RWPE2 (cell line): ENCODE results near the gene RARRES1.

ENCODE experiments used
- ATAC-seq: fragments of 200-7000 bp; cut with Tn5 transposase; 3 replicates; pipeline ENCODE4 v1.9.1; 2021; ENCODE audit warnings: low read depth
- DNase-seq: peaks from one replicate; pipeline ENCODE4 v3.0.0-alpha.2; 2020; ENCODE audit warnings: low spot score
- H3K27ac ChIP-seq: fragments of 450-650 bp; 2 replicates; pipeline ENCODE4 v1.5.1; 2017; ENCODE audit warnings: mild to moderate bottlenecking; ENCODE audit not compliant: poor library complexity, severe bottlenecking
- H3K27me3 ChIP-seq: fragments of 250-450 bp; sonication (Bioruptor Pico); 2 replicates; pipeline ENCODE4 v1.5.1; 2021; ENCODE audit warnings: mild to moderate bottlenecking, moderate library complexity; ENCODE audit not compliant: insufficient read depth, poor library complexity, severe bottlenecking
- H3K36me3 ChIP-seq: fragments of 250-450 bp; sonication (Bioruptor Pico); 2 replicates; pipeline ENCODE4 v1.5.1; 2020; ENCODE audit warnings: low read depth, mild to moderate bottlenecking, moderate library complexity
- H3K4me1 ChIP-seq: fragments of 250-450 bp; sonication (Bioruptor Pico); 2 replicates; pipeline ENCODE4 v1.5.1; 2021; ENCODE audit warnings: mild to moderate bottlenecking, moderate library complexity; ENCODE audit not compliant: insufficient read depth, poor library complexity, severe bottlenecking
- H3K4me3 ChIP-seq: fragments of 250-450 bp; sonication (Bioruptor Pico); 2 replicates; pipeline ENCODE4 v1.5.1; 2021; ENCODE audit warnings: mild to moderate bottlenecking, moderate library complexity; ENCODE audit not compliant: severe bottlenecking
- H3K9me3 ChIP-seq: fragments of 250-450 bp; sonication (Bioruptor Pico); 2 replicates; pipeline ENCODE4 v1.5.1; 2021; ENCODE audit warnings: mild to moderate bottlenecking, moderate library complexity; ENCODE audit not compliant: severe bottlenecking
- TF ChIP-seq, protein P1 (sequence below): fragments of 450-650 bp; IDR thresholded peaks from one replicate; pipeline ENCODE4 v1.5.1; 2017; ENCODE audit warnings: mild to moderate bottlenecking, moderate library complexity; ENCODE audit not compliant: poor library complexity, severe bottlenecking

The RARRES1 gene

DNA sequence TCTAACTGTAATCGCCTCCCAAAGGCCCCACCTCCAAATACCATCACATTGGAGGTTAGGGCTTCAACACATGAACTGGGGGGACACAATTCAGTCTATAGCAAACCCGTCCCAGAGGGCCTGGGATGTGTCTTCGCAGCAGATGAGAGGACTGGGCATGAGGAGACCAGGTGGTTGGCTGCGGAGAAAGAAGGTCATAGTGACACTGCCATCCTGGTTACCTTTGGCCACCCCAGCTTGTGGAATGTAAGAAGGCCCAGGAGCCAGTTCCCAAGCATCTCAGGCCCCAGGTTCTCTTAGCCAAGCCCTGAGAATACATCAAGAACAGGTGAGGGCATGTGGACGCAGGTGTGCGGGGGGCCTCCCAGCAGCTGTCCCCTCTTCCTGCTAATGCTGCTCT lies 6.4 kb upstream of the RARRES1 start:
- no peak overlapping the region for H3K4me3 ChIP-seq
- no peaks in the 10 kb centered on the region for H3K4me1 ChIP-seq
- no peak overlapping the region for H3K27ac ChIP-seq
- H3K27me3 ChIP-seq: no peaks in the 10 kb centered on the region
- no peak for ATAC-seq
- H3K36me3 ChIP-seq: no peaks in the 10 kb centered on the region
- TF ChIP-seq, protein P1, sequence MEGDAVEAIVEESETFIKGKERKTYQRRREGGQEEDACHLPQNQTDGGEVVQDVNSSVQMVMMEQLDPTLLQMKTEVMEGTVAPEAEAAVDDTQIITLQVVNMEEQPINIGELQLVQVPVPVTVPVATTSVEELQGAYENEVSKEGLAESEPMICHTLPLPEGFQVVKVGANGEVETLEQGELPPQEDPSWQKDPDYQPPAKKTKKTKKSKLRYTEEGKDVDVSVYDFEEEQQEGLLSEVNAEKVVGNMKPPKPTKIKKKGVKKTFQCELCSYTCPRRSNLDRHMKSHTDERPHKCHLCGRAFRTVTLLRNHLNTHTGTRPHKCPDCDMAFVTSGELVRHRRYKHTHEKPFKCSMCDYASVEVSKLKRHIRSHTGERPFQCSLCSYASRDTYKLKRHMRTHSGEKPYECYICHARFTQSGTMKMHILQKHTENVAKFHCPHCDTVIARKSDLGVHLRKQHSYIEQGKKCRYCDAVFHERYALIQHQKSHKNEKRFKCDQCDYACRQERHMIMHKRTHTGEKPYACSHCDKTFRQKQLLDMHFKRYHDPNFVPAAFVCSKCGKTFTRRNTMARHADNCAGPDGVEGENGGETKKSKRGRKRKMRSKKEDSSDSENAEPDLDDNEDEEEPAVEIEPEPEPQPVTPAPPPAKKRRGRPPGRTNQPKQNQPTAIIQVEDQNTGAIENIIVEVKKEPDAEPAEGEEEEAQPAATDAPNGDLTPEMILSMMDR: no peak
- H3K9me3 ChIP-seq: no peaks in the 10 kb centered on the region
- no peak for DNase-seq

DNA sequence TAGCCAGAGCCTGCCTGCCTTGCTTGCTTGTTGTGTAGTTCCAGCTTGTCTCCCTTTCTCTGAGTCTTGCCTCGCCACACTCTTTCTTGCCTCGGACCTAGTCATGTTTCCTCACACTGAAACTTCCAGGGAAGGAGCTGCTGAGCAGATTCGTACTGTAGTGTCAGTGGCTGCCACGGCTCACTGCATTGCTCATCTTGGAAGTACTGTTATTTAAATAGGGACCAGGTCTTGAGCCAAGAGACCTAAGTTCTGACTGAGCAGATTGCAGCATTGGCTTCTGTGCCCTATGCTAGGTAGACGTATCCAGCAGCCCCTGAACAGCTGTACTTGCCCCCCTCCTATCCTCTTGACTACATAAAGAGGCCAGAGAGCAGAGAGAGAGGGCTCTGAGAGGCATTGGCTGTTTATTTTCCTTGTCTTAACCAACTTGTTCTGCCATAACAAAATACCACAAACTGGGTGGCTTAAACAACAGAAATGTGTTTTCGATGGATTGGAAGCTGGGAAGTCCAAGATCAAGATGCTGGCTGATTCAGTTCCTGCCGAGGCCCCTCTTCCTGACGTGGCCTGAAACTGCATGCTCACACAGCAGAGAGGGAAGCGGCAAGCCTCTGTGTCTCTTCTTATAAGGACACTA lies 5.8 kb upstream of the RARRES1 start:
- Histone ChIP-seq H3K4me1 (no peaks in the 10 kb centered on the region), H3K4me3 (no peak overlapping the region), H3K27ac (no peak overlapping the region), H3K36me3 (no peaks in the 10 kb centered on the region), H3K27me3 (no peaks in the 10 kb centered on the region), H3K9me3 (no peaks in the 10 kb centered on the region)
- DNase-seq (no peak), ATAC-seq (no peak)
- TF ChIP-seq, protein P1: no peak

DNA sequence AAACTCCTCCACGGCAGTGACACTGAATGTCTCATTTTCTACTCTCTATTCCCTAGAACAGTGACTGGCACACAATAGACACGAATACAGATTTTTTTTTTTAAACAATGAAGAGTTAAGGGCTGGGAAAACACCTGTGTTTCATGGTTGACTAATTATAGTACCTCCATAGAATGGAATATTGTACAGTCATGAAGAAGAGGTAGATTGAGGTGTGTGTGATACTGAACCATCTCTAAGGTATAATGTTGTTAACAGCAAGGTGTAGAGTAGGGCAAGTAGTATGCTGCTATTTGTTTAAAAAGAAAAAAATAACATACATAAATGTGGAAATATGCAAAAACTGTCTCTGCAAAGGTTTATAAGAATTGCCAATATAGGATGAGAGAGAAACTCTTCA lies 5.2 kb upstream of the RARRES1 start:
- Histone ChIP-seq H3K27ac (no peak overlapping the region), H3K4me3 (no peak overlapping the region), H3K27me3 (no peaks in the 10 kb centered on the region), H3K36me3 (no peaks in the 10 kb centered on the region), H3K4me1 (no peaks in the 10 kb centered on the region), H3K9me3 (no peaks in the 10 kb centered on the region)
- no peak for DNase-seq
- TF ChIP-seq, protein P1: no peak
- no peak for ATAC-seq

DNA sequence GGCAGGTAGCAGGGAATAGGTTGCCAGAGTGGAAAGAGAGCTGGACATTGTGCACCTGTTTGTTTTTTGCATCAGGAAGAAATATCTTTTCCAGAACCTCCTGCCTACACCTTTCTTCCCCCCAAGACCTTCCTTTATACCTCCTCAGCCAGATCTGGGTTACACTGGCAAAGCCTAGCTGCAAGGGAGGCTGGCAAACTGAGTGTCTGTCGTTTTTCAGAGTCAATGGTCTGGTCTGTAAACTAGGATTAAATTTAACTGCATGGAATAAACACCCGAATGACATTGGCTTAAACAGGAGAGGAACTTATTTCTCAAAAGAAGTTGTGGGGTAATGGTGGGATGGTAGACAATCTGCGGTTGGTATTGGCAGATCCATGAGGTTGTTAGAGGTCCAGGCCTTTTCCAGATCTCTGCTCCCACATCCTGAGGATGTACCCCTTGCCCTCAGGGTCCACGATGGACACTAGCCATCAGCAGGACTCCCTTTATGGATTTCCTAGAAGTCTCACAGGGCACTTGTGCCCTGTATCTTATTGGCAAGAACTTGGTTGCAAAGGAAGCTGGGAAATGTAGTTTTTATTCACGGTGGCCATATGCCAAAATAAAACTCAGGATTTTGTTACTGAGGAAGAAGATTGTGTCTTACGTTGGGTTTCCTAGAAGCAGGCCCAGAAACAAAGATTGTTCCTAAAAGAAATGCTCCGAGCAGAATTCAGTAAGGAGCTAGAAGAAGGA lies 3.2 kb upstream of the RARRES1 start:
- no peak for DNase-seq
- TF ChIP-seq, protein P1: no peak
- no peaks in the 10 kb centered on the region for H3K36me3 ChIP-seq
- no peaks in the 10 kb centered on the region for H3K9me3 ChIP-seq
- H3K4me3 ChIP-seq: no peak overlapping the region
- H3K4me1 ChIP-seq: no peaks in the 10 kb centered on the region
- H3K27me3 ChIP-seq: no peaks in the 10 kb centered on the region
- ATAC-seq: no peak
- H3K27ac ChIP-seq: no peak overlapping the region

DNA sequence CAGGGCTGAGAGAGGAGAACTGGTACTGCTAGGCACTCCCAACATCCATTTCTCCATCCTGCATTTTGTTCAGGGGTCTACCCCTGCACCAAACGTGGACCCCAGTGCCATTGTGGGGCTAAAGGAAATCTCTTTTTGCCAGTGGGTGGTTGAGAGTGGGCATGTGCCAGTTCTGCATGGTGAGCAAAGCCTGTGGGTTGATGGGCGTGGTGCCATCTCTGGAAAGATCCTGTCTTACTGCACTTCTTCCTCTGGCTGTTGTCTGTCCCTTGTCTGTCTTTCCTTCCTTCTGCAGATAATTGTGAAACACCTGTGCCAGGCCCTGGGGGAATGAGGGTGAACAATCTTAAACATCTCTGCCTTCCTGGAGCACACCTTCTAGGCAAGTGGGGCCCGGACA lies 1.4 kb upstream of the RARRES1 start:
- DNase-seq (no peak), ATAC-seq (no peak)
- Histone ChIP-seq H3K27ac (no peak overlapping the region), H3K4me3 (no peak overlapping the region), H3K27me3 (no peaks in the 10 kb centered on the region), H3K4me1 (no peaks in the 10 kb centered on the region), H3K36me3 (no peaks in the 10 kb centered on the region), H3K9me3 (no peaks in the 10 kb centered on the region)
- TF ChIP-seq, protein P1: no peak
